Fibroblast of lung (primary cell): ENCODE data around the gene ACOT2. TPM values are rescaled to one million over a fixed set of nuclear protein-coding genes. Genes with fewer than 3 reads are reported as not detected.
"Not testable (repeated sequence)": the region's sequence is repeated elsewhere in the genome, so short reads cannot be mapped to it uniquely, and the experiment has no call there.

Source experiments
- DNase-seq, 2 donors: peaks; one replicate each; pipeline versions ENCODE4 v3.0.0 to v3.0.0-alpha.2; 2010; ENCODE audit warnings: low read depth in 2 of 2
- H2AFZ ChIP-seq: 2 replicates; pipeline ENCODE4 v1.5.1; 2012; ENCODE audit warnings: low read length, control low read depth, inconsistent platforms
- H3K27ac ChIP-seq: 2 replicates; pipeline ENCODE4 v1.5.1; 2011; ENCODE audit warnings: low read length, control low read depth; ENCODE audit not compliant: insufficient read depth
- H3K27me3 ChIP-seq: 2 replicates; pipeline ENCODE4 v1.5.1; 2011; ENCODE audit warnings: mild to moderate bottlenecking, low read length; ENCODE audit not compliant: control insufficient read depth, insufficient read depth
- H3K36me3 ChIP-seq: 2 replicates; pipeline ENCODE4 v1.5.1; 2011; ENCODE audit warnings: low read length; ENCODE audit not compliant: control insufficient read depth, insufficient read depth
- H3K4me1 ChIP-seq: 2 replicates; pipeline ENCODE4 v1.5.1; 2011; ENCODE audit warnings: low read length; ENCODE audit not compliant: control insufficient read depth, insufficient read depth; ENCODE audit errors: extremely low read depth
- H3K4me2 ChIP-seq: 2 replicates; pipeline ENCODE4 v1.5.1; 2011; ENCODE audit warnings: low read length, control low read depth; ENCODE audit not compliant: insufficient read depth; ENCODE audit errors: extremely low read depth
- H3K4me3 ChIP-seq, 4 experiments: fragments of 200-600 bp in 1 of 4; sonication (generic) in 1 of 4; replicated peaks in 1 of 4; 2 replicates each; pipeline ENCODE4 v1.5.1; 2011 to 2016; ENCODE audit warnings: low read length in 4 of 4, low read depth in 3 of 4, mild to moderate bottlenecking in 3 of 4, control low read depth in 2 of 4, inconsistent platforms in 1 of 4, mixed read lengths in 1 of 4; ENCODE audit not compliant: insufficient read depth in 1 of 4; ENCODE audit errors: control extremely low read depth in 1 of 4
- H3K79me2 ChIP-seq: 2 replicates; pipeline ENCODE4 v1.5.1; 2012; ENCODE audit warnings: mild to moderate bottlenecking, low read length, inconsistent platforms; ENCODE audit not compliant: control insufficient read depth, insufficient read depth
- H3K9ac ChIP-seq: 2 replicates; pipeline ENCODE4 v1.5.1; 2011; ENCODE audit warnings: mild to moderate bottlenecking, low read length, control low read depth; ENCODE audit not compliant: insufficient read depth
- H3K9me3 ChIP-seq: 2 replicates; pipeline ENCODE4 v1.5.1; 2012; ENCODE audit warnings: low read depth, low read length; ENCODE audit not compliant: control insufficient read depth, insufficient read depth
- H4K20me1 ChIP-seq: 2 replicates; pipeline ENCODE4 v1.5.1; 2011; ENCODE audit warnings: low read length; ENCODE audit not compliant: control insufficient read depth, insufficient read depth; ENCODE audit errors: extremely low read depth
- EZH2 ChIP-seq: IDR thresholded peaks from 2 replicates; pipeline ENCODE4 v1.5.1; 2012; ENCODE audit warnings: low read length, control low read depth, mild to moderate bottlenecking; ENCODE audit errors: missing control alignments
- polyA plus RNA-seq, 2 donors: library from polyadenylated mRNA; depleted of rRNA in 1 of 2; stranded (reverse) in 1 of 2; unstranded in 1 of 2; fragments of >200 nt; gene quantifications; 2 replicates each; pipeline ENCODE4 v1.2.1, GENCODE V29; 2011 to 2012; ENCODE audit warnings: missing spikeins in 1 of 2
- total RNA-seq: library from RNA; depleted of rRNA; stranded (reverse); fragments of >200 nt; gene quantifications from 2 replicates; pipeline ENCODE4 v1.2.1, GENCODE V29; 2014
- TF ChIP-seq, protein P1 (sequence below), 2 donors: IDR thresholded peaks in 1 of 2; conservative IDR thresholded peaks in 1 of 2; 1 replicate in 1 of 2; 2 replicates in 1 of 2; pipeline ENCODE4 v1.5.1; 2011 to 2012; ENCODE audit warnings: low read length in 2 of 2, control low read depth in 1 of 2, inconsistent platforms in 1 of 2, low read depth in 1 of 2, mild to moderate bottlenecking in 1 of 2

The ACOT2 gene
- total and polyA plus RNA-seq, 2 donors (not counting 1 experiment from before 2014, with no cell fraction given) = 27.1 to 39.1 TPM

DNA sequence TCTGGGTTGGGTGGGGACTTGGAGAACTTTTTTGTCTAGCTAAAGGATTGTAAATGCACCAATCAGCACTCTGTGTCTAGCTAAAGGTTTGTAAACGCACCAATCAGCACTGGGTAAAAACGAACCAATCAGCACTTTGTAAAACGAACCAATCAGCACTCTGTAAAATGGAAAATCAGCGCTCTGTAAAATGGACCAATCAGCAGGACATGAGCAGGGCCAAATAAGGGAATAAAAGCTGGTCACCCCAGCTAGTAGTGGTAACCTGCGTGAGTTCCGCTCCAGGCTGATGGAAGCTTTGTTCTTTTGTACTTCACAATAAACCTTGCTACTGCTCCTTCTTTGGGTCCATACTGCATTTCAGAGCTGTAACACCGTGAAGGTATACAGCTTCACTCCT, 1.7 kb upstream of the ACOT2 start:
- H3K9me3 ChIP-seq = no peaks in the 10 kb centered on the region
- no peak for DNase-seq
- H4K20me1 ChIP-seq = no peaks in the 10 kb centered on the region
- H3K4me3 ChIP-seq = peak overlapping the region in 1 of 4 experiments; percentile 70
- no peaks in the 10 kb centered on the region for H3K27me3 ChIP-seq
- no peak overlapping the region for H3K27ac ChIP-seq
- TF ChIP-seq EZH2 = no peak
- TF ChIP-seq, protein P1, sequence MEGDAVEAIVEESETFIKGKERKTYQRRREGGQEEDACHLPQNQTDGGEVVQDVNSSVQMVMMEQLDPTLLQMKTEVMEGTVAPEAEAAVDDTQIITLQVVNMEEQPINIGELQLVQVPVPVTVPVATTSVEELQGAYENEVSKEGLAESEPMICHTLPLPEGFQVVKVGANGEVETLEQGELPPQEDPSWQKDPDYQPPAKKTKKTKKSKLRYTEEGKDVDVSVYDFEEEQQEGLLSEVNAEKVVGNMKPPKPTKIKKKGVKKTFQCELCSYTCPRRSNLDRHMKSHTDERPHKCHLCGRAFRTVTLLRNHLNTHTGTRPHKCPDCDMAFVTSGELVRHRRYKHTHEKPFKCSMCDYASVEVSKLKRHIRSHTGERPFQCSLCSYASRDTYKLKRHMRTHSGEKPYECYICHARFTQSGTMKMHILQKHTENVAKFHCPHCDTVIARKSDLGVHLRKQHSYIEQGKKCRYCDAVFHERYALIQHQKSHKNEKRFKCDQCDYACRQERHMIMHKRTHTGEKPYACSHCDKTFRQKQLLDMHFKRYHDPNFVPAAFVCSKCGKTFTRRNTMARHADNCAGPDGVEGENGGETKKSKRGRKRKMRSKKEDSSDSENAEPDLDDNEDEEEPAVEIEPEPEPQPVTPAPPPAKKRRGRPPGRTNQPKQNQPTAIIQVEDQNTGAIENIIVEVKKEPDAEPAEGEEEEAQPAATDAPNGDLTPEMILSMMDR (conservative IDR thresholded peaks at IDR 0.05 in 1 of 2, IDR thresholded peaks at IDR 0.05 in 1 of 2; ENCODE audit: low read depth in 1 of 2, low read length in 2 of 2) = no peak
- H2AFZ ChIP-seq = no peak overlapping the region
- no peaks in the 10 kb centered on the region for H3K36me3 ChIP-seq
- H3K4me2 ChIP-seq = no peak overlapping the region
- peaks cover 3% of the 10 kb centered on the region for H3K4me1 ChIP-seq
- no peak overlapping the region for H3K9ac ChIP-seq
- H3K79me2 ChIP-seq = no peaks in the 10 kb centered on the region

DNA sequence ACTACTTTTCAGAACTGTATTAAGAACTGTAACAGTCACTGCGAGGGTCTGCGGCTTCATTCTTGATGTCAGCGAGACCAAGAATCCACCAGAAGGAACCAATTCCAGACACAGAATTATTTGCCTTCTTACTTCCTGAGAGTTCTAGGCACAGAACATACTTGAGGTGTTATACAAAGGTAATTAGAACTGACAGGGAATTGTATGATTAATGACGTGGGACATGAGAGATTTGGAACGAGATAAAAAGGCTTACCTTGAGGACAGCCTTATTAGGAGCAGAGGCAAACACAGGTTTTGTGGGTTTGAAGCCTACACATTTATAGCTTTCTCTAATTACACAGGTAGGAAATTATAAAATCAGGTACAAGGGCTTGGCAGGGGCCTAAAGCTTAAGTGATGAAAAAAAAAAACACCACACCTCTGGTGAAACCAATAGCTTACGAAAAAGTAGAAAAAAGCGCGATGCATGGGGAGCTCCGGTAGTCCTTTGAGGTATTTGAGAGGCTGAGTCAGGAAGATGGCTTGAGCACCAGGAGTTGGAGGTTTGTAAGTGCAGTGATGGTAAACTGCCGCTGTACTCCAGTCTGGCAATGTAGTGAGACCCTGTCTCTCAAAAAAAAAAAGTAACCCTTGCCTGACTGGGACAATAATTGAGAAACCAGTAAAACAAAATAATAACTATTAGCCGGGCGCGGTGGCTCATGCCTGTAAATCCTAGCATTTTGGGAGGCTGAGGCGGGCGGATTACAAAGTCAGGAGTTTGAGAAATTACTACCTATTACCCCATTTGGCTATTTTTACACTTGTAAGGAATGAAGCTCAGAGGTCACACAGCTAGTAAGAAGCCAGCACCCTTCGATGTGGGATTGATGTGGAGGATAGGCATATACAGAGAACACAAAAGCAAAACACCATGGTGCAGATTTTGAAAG, 795 bp upstream of the ACOT2 start:
- Histone ChIP-seq H4K20me1 (no peaks in the 10 kb centered on the region), H3K27me3 (no peaks in the 10 kb centered on the region), H2AFZ (peak overlapping the region; percentile 96), H3K9me3 (no peaks in the 10 kb centered on the region), H3K4me1 (peaks cover 3% of the 10 kb centered on the region), H3K36me3 (no peaks in the 10 kb centered on the region), H3K4me3 (peak overlapping the region; percentile 66 to 70 (median 68)), H3K79me2 (no peaks in the 10 kb centered on the region), H3K9ac (peak overlapping the region; percentile 14), H3K4me2 (peak overlapping the region; percentile 64), H3K27ac (peak overlapping the region; percentile 90)
- TF ChIP-seq, protein P1 (conservative IDR thresholded peaks at IDR 0.05 in 1 of 2, IDR thresholded peaks at IDR 0.05 in 1 of 2; ENCODE audit: low read depth in 1 of 2, low read length in 2 of 2) = no peak
- no peak for TF ChIP-seq EZH2
- DNase-seq = peak; percentile 47 to 71

DNA sequence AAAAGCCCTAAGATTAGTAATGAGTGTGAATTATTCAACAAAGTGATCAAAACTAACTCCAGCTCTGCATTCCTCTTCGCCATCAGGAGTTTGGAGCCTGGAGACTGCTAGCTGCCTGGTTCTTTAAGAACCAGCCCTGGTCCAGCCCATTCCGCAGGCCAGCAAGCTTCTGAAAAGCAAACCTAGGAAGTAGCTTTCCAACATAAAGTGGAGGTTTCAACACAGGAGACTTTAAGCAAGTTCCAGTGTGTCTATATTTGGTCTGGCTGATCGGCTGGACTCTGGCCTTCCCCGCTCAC, 178 bp upstream of the ACOT2 start:
- H3K27me3 ChIP-seq, H4K20me1 ChIP-seq, H3K4me1 ChIP-seq, H3K79me2 ChIP-seq, H3K9me3 ChIP-seq, H3K36me3 ChIP-seq, DNase-seq: not testable (repeated sequence)
- peak overlapping the region; percentile 96 for H2AFZ ChIP-seq
- peak overlapping the region; percentile 90 for H3K27ac ChIP-seq
- peak overlapping the region; percentile 66 to 70 (median 68) for H3K4me3 ChIP-seq
- peak overlapping the region; percentile 14 for H3K9ac ChIP-seq
- peak overlapping the region; percentile 64 for H3K4me2 ChIP-seq
